NCI-H2171 treated with DMSO at 0.1 percent for 48 hours (cell line): Measurements from ENCODE around the gene RNF151.
"Not testable (repeated sequence)": the region's sequence is repeated elsewhere in the genome, so short reads cannot be mapped to it uniquely, and the experiment has no call there.

ENCODE experiments used
- DNase-seq: peaks from one replicate; lab custom pipeline; 2025; lab: John Stamatoyannopoulos, UW

The RNF151 gene

DNA sequence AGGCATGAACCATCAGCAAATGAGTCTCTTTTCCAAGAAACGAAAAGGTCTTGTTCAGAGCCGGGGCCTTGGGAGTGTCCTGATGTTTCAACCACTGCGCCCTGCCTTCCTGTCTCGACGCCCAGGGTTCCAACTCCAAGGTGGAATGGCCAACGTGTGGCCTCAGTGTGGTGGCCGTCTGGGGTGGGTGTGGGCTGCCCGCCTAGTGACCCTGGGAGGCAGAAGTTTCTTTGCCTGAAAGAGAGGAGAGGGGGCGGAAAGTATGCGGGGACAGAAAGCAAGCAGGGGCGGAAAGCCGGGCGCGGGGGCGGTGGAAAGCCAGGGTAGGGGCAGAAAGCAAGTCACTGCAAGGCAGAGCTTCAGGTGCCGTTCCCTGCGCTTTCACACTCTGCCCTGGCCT lies 27.7 kb upstream of the RNF151 start:
- no peak for DNase-seq

DNA sequence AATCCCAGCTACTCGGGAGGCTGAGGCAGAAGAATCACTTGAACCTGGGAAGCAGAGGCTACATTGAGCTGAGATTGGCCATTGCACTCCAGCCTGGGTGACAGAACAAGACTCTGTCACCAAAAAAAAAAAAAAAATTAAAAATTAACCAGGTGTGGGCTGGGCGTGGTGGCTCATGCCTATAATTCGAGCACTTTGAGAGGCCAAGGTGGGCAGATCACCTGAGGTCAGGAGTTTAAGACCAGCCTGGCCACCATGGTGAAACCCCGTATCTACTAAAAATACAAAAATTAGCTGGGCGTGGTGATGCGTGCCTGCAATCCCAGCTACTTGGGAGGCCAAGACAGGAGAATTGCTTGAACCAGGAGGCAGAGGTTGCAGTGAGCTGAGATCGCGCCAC lies 26.8 kb upstream of the RNF151 start:
- DNase-seq = not testable (repeated sequence)

DNA sequence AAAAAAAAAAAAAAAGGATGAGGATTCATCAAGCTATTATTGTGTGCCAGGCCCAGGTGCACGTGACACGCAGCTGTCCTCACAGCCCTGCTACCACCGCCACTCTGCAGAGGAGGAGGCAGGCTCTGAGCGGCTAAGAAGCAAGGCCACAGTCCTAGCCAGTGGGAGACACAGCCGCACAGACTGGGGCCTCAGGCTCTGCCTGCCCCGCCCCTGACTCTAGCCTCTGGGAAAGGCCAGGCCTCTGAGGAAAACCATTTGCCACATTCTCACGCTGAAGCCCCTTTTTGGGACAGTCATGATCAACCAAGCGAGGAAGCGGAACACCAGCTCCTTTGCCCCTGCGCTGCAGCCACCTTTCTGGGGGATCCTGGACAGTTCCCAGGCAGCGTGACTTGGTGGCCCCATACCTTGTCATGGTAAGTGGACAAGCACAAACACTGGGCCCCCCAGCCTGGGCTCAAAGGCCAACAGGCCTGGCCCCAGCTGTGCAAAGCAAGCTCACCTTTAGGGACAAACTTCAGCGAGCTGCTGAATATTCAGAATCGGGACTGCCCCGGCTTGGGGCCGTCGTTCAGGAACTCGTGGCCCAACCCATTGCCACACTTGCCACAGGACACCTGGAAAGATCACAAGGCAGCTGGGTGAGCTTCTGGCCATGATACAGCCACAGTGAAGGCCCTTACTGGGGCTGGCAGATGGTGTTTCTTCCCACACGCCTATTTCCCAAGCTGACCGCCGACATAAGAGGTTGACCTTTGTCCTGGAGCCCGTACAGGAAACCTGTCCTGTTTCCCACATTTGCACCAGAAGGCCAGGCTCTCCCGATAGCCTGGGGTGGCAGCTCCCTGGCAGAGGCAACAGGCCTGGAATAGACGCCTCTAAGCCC lies 26.1 kb upstream of the RNF151 start:
- no peak for DNase-seq

DNA sequence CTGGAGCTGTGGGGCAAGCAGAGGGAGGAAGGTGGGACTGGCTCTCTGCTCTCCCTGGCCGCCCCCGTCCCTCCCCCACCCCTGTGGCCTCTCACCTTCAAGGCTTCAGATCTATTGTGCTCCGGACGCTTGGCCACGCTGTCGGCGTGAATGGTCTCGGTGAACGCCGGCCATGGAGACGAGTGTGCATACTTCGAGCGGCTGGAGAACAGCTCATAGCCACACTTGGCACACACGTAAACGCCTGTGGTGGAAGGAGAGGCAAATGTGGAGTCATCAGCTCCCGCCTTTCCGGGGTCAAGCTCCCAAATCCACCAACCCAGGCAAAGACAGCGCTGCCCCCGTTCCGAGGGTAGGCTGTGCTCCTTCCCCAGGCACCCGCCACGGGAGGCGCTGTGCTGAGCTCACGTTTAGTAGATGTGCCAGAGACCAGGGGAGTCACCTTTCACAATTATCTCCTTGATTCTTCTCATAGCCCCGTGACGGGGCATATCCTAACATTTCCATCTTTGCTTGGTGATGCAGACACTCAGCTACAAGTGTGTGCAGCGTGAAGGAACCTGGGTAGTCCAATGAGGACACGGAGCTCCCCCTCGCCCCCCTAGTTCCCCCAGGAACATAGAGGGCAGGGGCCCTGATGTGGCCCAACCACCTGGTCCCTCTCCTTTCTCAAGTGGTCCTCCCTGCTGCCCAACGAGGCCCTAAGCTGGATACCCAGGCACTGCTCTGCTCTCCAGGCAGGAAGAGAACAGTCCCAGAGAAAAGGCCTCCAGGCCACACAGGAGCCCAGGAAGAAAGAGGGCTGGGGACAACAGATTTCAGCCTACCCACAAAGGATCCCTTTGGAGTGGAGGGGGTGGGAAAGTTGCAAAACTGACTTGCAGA lies 25.3 kb upstream of the RNF151 start:
- DNase-seq = no peak

DNA sequence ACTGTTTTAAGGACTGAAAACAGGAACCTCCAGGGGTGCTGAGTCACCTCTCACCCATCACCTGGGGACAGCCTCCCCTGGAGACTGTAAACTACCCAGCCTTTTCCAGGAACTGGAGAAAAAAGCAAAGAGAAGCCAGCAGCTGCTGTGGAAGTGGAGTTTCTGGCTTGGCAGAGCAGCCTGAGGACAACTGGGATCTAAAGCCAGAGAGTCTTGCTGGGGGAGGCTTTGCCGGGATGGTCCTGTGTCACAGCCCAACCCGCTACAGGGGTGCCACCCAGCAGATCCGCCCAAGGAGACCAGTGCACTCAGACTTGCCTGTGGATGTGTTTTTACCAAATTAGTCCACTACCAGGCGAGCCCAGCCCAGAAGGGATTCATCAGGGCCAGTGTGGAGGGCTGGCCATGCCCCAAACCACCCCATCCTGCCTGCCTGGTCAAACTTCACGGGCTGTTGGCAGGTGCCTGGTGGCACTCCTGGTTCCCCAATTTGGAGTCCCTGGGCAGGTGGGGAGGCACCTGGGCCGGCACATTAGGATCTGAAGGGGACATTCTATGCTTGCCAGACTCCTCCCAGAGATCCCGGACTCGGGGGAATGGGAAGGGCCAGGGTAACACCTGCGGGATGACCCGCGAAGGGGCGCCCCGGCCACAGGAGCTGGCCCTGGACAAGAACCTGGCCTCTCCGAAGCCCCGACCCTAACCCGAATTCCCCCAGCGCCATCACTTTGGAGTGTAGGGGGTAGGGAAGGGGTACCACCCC lies 24.4 kb upstream of the RNF151 start:
- DNase-seq = no peak

DNA sequence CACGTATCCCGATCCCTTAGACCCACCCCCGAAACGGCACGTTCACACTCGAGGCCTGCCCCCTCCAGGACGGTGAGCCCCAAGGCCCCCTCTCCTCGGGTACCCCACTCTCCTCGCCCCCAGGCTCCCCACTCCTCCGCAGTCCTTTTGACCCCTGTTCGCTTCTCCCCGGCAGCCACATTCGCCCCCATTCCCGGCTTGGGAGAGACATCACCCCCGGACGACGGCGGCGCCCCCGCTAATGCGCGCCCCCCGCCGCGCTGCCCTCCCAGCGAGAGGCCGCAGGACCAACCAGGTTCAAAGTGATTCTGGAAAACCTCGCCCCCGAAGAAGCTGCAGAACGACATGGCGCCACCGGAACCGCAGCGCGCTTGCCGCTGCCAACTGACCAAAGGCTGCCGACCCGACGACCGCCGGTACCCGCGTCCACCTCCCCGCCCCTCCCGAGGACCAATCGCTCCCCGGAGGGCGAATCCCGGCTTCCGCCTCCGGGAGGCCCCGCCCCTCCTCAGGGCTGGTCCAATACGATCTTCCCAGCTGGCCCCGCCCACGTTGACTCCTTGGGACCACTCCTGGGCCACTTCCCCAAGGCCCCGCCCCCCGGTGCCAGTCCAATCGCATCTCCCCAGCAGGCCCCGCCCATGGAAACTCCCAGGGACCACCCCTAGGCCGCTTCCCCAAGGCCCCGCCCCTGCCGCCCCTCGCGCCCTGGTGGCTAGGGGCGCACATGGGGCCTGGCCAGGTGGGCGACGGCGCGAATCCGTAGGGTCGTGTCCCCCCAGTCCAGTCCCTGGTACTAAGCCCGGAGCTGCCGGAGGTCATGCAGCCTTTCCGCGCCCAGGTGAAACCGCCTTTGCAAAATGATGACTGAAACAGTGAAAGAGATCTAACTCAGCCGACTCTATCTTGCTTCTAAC lies 23.6 kb upstream of the RNF151 start, which contains the start of gene MSRB1:
Gene MSRB1, minus strand, starts transcription at position 390 of the 917 bp plus-strand sequence. Its CDS starts 43 bp downstream, at position 347.
- DNase-seq = peak; percentile 99

DNA sequence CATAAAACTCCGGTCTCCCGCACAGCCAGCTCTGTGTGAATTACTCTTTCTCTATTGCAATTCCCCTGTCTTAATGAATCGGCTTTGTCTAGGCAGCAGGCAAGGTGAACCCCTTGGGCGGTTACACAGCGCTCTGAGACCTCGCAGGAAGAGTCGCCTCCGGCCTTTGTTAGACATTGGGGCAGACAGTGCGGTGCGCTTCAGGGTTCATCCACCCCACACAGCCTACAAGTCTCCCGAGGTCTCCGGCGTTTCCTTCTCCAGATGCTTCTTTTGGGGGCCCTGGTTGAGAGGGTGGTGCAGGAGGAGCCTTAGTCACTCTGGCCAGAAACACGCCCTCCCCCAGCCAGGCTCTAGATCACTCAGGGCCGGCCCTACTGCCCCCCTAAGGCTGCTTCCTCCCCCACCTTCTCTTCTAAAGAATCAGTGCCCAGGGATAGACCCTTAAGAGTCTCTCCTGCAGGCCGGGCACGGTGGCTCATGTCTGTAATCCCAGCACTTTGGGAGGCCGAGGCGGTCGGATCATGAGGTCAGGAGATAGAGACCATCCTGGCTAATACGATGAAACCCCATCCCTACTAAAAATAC lies 21.9 kb upstream of the RNF151 start:
- DNase-seq = no peak

DNA sequence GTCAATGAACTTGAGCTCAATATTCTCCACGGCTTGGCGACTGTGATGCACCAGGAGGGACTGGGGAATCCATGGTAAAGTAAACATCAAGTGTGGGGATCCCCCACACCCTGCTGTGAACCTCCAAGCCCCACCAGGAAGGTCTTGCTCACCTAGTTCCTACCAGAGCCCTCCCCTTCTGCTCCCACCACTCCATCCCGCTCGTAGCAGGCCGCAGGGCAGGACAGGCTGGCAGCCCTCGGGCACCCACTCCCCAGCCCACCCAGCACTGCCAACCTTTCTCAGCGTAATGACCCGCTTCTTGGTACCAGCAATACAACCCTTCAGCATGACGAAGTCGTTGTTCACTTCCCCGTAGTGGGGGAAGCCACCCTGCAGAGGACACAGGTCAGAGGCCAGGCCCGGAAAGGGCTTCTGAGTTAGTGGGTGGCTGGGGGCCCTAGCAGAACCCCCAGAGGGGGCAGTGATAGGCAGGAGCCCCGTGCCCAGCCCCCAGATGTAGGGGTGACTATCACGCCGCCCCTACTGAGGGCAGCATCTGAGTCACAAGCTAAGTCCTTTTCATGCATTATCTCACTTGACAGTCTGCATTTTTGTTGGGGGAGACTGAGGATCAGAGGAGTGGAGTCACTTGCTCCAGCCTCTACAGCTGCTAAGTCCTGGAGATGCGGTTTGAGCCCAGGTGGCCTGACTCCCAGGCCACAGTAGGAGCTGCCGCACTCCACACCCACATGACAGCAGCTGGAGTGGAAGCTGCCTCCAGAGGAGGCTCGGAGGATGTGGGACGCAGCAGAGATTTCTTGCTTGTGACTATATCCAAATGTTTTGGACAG lies 20.9 kb upstream of the RNF151 start:
- DNase-seq = no peak

DNA sequence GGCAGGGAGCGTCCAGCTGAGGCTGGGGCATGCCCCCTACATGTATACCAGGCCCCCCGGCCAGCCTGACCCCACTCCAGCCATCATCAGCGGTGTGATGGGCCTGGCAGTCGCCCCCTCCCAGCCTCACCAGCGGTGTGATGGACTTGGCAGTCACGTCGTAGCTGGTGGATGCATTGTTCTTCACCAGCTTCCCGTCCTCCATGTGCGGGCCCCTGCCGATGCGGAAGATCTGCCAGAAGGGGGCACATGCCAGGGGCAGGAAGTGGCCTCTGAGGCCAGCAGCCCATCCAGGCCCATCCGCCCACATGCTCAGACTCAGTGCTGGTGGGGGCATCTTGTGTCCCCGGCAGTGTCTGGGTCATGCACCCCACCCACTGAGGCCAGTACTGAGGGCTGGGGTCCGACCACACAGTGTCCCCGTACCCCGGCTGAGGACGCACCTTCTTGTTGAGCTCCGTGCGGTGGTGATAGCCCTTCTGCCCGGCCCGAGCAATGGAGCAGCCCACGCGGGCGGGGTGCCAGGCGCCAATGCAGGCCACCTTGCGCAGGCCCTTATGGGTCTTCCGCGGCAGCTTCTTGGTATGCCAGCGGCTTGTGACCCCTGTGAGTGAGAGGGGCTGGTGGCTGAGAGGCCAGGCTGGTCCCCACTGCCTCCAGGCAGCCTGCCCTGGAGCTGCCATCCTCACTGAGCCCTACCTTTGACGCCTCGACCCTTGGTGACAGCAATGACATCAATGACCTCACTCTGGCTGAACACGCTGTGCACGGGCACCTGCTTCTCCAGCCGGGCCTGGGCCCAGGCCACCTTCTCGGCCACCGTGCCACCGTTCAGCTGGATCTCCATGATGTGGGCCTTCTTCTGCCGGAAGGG lies 19.9 kb upstream of the RNF151 start:
- no peak for DNase-seq

DNA sequence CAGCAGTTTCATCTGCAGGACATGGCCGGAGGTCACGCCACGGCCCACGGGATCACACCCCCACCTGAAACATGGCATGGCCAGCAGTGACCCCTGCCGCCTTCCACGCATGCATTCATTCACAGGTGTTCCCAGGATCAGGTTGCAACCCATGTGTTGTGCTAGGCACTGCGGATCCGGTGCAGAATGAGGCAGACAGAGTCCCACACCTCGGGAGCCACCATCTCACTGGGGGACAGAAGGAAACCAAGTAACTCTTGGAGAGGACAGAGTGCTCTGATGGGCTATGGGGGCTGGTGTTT lies 19.3 kb upstream of the RNF151 start:
- no peak for DNase-seq

DNA sequence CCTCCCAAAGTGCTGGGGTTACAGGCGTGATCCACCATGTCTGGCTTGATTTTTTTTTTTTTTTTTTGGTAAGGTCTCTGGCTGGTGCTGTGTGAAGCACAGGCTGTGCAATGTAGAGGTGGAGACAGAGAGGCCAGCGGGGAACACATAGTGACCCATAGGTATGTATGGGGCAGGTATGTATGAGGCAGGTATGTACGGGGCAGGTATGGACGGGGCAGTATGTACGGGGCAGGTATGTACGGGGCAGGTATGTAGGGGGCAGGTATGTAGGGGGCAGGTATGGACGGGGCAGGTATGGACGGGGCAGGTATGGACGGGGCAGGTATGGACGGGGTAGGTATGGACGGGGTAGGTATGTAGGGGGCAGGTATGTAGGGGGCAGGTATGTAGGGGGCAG lies 17.1 kb upstream of the RNF151 start:
- no peak for DNase-seq

DNA sequence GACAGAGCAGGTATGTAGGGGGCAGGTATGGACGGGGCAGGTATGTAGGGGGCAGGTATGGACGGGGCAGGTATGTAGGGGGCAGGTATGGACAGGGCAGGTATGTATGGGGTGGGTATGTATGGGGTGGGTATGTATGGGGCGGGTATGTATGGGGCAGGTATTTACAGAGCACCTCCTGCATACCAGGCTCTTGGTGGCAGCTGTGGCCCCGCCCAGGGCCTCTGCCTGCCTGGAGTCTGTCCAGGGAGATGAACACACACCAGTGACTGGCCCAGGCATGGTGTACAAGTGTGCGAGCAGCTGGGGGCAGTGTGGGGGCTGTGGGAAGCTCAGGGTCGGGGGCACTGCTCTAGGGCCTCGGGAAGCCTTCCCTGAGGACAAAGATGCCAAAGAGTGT lies 16.6 kb upstream of the RNF151 start:
- no peak for DNase-seq

DNA sequence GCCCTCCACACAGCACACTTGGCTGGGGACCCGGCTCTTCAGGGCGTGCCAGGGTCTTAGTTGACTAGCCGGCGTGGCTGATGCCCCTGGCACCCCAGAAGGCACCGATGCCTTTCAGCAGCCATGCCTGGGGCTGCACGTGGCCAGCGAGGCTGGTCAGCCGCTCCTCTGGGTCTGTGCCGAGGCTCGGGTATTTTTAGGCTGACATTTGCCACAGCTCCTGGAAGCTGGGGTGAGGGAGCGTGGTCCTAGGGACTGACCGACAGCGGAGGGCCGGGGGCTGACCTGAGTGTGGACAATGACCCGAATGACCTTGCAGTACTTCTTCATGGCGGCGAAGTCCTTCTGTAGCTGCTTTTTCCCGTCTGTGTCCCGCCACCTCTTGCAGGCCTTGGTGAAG lies 16.1 kb upstream of the RNF151 start:
- DNase-seq = no peak

DNA sequence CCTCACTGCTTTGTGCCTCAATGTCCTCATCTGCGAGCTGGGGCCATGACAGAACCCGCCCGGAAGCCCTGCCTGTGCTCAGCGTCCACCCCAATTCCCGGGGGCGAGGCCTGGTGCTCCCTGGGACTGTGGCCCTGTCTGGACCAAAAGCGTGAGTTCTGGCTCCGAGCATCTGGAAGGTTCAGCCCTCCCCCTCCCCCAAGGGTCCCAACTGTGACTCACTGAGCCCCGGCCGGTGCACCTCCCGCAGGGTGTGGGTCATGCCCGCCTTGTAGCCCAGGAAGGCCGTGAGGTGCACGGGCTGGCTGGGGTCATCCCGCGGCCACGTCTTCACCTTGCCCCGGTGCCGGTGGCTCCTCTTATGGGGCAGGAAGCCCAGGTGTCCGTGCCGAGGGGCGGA lies 12.9 kb upstream of the RNF151 start:
- no peak for DNase-seq

DNA sequence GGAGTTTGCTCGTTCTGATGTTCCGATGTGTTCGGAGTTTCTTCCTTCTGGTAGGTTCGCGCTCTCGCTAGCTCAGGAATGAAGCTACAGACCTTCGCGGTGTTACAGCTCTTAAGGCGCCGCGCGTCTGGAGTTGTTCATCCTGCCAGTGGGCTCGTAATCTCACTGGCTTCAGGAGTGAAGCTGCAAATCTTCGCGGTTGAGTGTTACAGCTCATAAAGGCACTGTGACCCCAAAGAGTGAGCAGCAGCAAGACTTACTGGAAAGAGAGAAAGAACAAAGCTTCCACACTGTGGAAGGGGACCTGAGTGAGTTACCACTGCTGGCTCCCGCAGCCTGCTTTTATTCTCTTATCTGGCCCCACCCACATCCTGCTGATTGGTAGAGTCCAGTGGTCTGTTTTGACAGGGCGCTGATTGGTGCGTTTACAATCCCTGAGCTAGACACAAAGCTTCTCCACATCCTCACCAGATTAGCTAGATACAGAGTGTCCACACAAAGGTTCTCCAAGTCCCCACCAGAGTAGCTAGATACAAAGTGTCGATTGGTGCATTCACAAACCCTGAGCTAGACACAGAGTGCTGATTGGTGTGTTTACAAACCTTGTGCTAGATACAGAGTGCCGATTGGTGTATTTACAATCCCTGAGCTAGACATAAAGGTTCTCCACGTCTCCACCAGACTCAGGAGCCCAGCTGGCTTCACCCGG lies 9.1 kb upstream of the RNF151 start:
- DNase-seq = not testable (repeated sequence)

DNA sequence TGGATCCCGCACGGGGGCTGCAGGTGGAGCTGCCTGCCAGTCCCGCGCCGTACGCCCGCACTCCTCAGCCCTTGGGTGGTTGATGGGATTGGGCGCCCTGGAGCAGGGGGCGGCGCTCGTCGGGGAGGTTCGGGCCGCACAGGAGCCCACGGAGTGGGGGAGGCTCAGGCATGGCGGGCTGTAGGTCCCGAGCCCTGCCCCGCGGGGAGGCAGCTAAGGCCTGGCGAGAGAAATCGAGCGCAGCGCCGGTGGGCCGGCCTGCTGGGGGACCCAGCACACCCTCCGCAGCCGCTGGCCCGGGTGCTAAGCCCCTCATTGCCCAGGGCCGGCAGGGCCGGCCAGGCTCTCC lies 8.5 kb upstream of the RNF151 start:
- DNase-seq = not testable (repeated sequence)

DNA sequence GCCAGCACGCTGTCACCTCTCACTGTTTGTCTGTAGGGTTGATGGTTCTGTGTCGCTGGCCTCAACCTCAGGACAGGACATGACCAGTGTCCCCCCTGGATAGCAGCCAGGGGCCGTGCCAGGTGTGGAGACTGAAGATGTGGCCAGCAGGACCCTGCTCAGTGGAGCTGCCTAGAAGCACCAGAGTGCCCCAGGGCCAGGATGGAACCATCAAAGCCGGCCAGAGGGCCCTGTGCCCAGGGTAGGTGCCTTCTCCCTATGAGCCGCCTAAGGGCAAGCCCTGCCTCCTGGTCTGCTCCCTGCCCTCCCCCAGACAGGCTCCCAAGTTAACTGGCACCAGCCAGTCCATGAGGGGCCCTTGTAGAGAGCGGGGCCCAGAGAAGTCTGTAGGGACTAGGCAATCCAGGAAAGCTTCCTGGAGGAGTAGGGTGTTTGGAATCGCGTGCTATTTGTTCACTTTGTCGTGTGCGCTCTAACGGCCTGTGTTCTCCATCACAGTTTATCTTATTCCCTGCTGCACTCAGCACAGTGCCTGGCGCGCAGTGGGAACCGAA lies 7.9 kb upstream of the RNF151 start:
- DNase-seq = no peak
